GM19099 (cell line): ENCODE measurements around the gene WDR74.

Source experiments
- POLR2A ChIP-seq: IDR thresholded peaks from 3 replicates; pipeline ENCODE4 v1.6.1; 2011; ENCODE audit warnings: low read depth; ENCODE audit not compliant: insufficient read length; ENCODE audit errors: extremely low read depth

The WDR74 gene

DNA sequence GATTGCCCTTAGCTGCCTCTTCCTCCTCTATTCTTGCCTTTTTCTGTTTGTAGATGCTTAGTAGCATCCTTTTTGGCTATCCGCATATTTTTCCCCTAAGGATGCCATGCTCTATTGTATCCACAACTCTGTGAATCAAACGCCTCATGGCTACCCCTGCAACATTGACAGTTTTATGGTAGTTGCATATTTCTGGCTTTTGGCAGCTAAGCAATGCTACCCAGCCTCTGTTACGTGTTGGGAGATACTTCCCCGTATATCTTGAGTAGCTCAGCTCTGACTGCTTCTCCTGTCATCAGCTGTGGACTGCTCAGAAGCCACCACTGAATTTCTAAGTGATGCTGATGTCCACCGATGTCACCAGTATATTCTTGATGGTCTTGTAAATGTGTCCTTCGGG is 26.2 kb upstream of the WDR74 start:
- TF ChIP-seq POLR2A, result no peak

DNA sequence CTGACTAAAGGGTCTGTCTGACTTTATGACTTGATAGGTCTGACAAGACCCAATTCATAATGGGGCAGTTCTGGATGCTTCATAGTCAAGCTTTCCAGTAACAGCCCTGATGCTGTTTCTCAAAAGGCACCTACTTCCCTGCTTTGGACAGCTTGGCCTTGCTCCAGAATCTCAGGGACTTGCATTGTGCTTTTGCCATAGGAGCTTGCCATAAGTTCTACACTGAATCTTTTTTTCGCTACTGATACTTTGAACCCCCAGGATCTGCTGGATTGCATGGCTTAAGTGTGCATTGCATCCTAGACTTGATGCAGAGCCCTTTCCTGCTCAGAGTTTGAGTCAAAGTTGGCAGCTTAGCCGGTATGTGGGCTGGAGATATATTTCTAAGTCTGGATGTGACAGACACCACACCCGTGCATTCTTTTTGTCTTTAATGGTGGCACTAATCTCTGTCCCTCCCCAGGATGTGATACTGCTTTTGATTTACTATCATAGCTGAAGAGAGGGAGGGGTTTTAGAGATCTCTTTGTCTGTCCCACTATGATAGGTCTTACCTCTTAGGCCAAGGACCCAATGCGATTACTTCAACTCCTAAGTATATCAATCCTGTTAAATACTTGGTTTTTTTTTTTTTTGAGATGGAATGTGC is 24.4 kb upstream of the WDR74 start:
- TF ChIP-seq POLR2A, result no peak

DNA sequence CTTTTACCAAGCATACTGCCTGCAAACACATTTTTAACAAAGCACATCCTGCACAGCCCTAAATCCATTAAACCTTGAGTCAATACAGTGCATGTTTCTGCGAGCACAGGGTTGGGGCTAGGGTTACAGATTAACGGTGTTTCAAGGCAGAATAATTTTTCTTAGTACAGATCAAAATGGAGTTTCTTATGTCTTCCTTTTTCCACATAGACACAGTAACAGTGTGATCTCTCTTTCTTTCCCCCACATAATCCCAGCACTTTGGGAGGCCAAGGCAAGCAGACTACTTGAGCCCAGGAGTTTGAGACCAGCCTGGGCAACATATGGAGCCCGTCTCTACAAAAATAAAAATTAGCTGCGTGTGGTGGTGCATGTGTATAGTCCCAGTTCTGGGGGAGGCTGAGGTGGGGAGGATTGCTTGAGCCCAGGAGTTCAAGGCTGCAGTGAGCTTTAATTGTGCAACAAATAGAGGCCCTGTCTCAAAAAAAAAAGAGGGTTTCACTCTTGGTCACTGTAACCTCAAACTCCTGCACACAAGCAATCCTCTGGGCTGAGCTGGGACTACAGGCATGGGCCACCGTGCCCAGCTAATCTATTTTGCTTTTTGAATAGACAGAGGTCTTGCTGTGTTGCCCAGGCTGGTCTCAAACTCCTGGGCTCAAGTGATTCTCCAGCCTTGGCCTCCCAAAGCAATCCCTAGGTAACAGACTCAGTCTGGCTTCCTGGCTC is 21.6 kb upstream of the WDR74 start:
- no peak for TF ChIP-seq POLR2A

DNA sequence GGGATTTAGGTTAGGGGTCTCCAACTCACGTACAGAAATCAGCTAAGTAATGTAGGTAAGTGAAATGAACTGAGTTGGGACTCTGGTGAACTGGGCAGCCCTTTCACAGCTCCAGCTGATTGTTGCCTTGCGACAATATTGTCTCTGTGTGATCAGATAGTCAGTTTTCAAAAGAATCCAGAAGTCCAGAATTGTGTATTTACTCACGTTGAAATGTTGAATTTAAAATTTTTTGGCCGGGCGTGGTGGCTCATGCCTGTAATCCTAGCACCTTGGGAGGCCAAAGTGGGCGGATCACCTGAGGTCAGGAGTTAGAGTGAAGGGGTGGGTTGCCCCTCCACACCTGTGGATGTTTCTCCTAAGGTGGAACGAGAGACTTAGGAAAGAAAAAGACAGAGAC is 18.8 kb upstream of the WDR74 start:
- TF ChIP-seq POLR2A, result no peak

DNA sequence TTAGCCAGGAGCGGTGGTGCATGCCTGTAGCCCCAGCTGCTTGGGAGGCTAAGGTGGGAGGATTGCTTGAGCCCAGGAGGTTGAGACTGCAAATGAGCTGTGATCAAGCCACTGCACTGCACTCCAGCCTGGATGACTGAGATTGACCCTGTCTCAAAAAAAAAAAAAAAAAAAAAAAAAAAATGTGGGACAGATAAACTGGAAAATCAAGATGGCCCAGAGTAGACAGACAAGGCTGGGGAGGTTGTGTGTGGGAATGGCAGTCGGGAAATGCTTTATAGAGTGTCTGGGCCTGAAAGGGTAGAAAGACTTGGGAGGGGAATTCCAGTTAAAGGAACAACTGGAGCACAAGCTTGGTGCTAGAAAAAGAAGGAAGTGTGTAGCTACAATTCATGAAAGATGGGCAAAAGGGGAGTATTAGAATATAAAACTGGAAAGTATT is 18.2 kb upstream of the WDR74 start:
- no peak for TF ChIP-seq POLR2A

DNA sequence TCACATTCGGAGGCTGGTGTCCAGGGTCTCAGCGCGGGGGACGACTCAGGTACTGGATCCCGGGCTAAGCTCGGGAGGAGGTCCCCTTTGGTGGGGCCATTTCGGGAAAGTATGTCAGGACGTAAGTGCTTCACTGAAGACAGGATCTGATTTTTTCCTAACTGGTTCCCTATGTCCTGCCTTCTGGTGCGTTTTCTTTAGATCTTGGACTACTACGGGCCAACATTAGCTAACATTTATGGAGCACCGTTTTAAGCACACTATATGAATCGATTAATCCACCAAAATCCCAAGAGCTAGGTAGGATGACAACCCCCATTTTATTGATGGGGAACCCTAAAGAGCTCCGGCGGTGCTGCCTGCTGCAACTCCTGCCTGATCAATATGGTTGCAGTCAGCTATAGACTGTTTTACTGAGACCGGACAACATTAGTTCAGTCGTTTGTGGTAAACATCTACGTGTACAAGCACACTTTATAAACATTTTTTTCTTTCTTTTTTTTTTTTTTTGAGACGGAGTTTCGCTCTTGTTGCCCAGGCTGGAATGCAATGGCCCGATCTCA is 17.0 kb upstream of the WDR74 start:
- TF ChIP-seq POLR2A, result no peak

DNA sequence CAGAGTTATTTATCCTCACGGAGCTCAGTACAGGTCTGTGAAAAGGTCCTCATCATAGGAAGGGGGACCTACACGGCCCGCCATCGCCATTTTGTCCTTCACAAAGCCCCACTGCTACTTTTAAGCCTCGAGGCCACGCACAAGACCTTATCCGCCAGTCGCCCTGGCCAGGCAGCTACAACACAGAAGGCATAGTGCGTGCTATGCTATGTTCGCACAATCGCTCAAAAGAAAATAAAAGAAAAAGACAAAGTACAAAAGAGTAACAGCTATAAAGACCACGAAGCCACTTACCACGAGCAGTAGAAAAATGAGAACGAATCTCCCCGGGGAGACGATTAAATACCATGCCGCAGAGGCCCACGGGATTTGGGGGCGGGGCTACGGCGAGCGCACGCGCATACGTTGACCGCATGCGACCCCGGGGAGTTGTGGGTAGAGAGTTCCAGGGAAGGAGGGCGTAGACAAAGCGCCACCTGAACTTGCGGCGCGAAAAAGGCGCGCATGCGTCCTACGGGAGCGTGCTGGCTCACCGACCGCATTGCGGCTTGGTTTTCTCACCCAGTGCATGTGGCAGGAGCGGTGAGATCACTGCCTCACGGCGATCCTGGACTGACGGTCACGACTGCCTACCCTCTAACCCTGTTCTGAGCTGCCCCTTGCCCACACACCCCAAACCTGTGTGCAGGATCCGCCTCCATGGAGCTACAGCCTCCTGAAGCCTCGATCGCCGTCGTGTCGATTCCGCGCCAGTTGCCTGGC is 16.4 kb upstream of the WDR74 start:
- TF ChIP-seq POLR2A, result peak; percentile 100

DNA sequence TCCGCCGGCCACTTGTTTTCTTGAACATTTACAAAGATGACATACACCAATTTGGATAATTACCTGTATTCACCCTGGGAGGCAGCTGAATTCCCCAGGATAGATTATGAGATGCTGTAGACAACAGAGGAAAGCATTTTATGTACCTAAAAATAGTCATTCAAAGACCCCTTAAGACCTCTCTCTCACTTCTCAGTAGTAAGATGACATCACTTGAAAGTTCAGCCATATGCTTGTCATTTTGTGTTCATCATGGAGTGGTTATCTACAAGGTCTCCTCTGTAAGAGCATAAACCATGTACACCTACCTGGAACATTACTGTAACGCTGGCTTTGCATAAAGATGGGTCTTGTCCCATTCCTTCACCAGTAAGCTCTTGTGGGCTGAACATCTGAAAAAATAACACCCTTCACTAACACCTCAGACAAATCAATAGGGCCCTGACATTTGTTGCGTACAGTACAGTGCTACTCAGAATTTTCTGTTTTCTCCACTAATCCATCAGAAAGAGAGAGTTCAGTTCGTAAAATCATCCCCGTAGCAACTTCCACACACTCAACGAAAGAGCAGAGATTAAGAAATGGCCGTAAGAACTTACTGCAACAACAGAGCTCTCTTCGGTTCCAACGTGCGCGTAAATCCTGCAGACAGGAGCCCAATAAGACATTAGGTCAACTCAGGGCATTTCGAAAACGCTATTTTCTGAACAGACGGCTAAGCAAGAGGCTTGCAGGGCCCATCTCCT is 15.6 kb upstream of the WDR74 start:
- TF ChIP-seq POLR2A, result no peak

DNA sequence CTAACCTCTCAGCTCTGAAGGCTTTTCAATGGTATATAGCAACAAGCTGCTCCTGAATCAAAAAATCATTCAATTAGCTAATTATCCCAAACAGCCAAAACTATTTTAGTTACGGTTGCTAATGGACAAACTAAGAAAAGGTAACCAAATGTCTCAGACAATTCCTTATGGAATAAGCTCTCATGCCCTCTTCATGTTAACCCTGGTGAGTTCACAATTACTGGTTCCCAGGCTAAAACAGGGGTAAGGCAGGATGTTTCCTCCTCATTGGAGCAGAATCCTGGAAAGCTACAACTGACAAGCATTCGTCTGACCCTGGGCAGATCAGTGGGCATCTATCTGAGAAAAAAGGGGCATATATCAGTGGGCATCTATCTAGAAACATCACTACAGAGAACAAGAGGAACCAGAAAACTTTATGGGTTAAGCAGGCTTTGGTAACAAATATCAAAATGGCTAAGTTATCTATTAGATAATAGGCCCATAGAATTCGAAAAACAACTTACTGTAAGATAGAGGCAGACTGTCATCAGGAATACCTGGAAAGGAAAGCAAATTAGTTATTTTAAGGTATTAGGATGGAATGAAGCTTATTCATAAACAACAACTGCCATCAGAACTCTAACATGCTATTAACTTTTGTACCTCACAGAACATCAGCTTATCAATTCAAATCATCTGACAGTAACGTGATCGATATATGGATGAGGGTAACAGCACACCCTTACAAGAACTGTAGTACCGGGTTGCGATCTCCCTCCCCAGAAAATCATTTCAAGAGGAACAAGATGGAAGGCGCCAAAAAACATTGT is 14.8 kb upstream of the WDR74 start:
- peak; percentile 16 for TF ChIP-seq POLR2A

DNA sequence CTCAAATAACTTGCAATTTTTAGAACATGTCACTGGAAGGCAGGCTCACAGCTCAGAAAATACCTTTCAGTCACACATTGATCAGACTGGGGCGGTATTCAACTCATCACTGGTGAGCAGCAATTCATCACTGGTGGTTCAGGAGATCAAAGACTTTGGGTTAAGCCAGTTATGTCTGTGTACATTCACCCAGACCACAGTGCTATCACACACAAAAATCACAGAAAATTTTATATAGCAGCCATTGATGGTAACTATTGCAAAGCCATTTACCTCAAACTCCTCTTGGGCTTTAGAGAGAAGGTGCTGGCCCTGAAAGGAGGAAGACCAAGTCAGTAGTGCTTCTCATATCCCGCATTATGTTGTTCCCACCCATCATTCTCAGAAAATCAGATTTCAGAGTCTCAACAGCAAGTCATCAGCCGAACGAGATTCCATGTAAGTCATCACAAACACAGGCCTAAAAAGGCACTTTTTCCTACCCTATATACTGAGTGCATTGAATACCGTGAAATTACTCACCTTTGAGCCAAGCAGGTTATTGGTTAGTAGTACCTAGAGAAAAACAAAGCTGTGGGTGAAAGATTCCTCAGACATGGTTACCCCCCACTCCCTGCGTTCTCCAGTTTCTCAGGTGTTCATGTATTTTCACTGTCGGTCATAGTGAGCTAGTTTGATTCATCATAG is 14.0 kb upstream of the WDR74 start:
- TF ChIP-seq POLR2A, result peak; percentile 40

DNA sequence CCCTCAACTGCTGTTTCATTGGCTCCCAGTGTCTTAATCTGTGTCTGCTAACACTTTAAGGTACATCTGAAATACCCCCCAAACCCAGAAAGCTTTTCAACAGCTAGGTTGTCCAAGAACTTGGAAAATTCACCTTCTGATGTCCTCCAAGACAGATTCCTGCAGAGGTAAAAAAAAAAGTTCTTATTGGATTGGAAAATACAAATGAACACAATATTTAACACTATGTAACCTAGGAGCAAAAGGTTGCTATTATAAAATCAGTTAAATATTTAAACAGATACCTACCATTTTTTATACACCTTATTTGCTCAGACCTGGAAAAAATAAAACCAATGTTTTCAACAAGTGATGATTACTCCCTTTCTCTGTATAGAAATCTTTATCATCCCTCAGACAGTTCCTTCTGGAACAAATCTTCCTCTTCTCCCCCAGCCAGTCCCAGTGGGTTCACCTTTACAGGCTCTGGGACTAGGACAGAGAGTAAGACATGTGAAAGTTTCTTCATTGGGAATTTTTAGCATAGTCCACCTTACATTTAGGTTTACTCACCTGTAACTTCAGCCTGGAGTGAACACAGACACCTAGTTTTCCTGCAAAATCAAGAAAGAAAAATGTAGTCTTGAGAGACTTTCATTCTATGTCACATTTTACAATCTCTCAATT is 13.3 kb upstream of the WDR74 start:
- TF ChIP-seq POLR2A, result peak; percentile 24

DNA sequence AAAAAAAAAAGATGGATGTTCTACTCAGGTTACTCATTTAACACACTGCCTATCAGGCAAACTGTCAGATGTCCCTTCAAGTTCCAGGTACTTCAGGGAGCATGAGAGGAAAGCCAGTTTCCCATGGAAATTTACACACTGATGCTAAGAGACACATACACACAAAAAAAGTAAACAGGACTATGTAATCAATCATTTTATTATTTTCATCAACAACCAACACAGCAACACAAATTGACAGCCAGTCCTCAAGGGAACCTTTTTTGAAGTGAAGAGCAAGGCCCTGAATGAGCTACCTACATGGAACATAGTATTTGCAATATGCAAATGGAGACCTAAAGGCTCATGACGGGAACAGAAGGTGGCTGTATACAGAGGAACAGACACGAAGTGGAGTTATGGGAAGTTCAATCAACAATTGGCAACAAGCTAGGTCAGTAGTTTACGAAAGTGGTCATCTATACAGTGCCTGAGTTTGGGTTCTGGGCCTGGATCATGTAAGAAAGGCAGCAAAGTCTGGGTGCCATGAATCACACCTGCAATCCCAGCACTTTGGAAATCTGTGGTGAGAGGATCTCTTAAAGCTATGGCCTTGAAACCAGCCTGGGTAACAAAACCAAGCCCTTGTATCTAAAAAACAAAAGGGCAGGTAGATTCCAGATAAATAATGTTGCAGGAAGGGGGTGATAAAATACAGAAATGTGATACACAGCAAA is 12.6 kb upstream of the WDR74 start:
- peak; percentile 21 for TF ChIP-seq POLR2A
